Glomerular endothelial cell (primary cell): ENCODE data around the gene FAF1. TPM values are rescaled to one million over a fixed set of nuclear protein-coding genes. Genes with fewer than 3 reads are reported as not detected.
"Not testable (repeated sequence)": the region's sequence is repeated elsewhere in the genome, so short reads cannot be mapped to it uniquely, and the experiment has no call there.

ENCODE experiments used
- DNase-seq: peaks from one replicate; pipeline ENCODE4 v3.0.0-alpha.2; 2011; ENCODE audit warnings: low read depth, low spot score; ENCODE audit errors: extremely low read depth
- total RNA-seq: library from RNA; depleted of rRNA; stranded (reverse); fragments of >200 nt; gene quantifications from 2 replicates; pipeline ENCODE4 v1.2.3, GENCODE V29; 2015

Gene FAF1
- total RNA-seq, 1 donor from 2014 or later, result 42.9 TPM

DNA sequence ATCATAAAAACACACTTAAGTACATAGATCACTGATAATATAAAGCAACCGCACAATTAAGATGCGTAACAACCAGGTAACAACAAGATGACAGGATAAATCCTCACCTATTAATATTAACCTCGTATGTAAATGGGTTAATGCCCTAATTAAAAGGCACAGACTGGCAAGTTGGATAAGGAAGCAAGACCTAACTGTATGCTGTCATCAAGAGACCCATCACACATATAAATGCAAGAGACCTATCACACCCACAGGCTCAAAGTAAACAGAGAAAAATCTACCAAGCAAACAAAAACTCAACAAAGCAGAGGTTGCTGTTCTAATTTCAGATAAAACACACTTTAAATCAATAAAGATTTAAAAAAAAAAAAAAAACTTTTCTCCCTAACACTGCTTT is 151.8 kb downstream of the FAF1 start:
- DNase-seq, result no peak

DNA sequence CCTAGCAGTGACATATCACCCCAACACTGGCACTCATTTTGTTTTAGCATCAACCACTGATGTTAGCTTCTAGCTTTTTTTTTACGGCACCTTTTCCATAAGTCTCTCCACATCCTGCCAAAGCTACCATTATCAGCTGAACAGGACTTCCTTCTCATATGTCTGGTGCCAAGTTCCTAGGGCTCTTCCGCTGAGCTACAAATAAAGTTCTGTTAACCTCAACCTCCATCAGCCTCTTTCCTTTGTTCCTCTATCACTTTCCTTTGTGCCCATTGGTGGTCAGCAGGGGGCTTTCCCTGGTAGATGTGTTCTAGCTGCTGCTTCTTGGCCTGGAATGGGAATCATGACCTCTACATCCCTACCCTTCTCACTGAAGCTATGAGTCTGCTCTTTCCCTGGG is 163.8 kb downstream of the FAF1 start:
- no peak for DNase-seq

DNA sequence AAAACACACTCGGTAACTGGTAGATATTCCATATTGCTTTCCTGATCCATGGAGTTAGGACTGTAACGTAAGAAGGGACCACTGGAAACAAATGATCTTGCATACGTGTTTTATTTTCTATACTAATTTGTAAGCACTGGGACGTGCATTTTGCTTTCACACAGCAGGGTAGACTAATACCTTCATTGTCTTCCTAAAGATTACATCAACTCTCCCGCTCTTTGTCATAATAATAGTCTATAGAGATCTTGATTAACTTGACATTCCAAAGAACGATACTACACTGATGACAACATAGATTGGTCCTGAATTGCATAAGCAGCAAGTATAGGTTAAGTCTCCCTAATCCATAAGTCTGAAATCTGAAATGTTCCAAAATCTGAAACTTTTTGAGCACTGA is 166.5 kb downstream of the FAF1 start:
- DNase-seq, result no peak

DNA sequence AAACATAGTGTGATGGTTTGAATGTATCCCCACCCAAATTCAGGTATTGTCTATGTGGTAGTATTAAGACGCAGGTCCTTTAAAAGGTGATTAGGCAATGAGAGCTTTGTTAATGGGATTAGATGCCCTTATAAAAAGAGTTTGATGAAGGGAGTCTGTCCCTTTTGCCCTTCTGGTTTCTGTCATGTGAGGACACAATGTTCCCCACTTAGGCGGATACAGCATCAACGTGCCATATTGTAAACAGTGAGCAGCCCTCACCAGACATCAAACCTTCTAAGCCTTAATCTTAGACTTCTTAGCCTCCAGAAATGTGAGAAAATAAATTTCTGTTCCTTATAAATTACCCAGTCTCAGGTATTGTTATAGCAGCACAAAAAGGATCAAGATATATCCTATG is 172.8 kb downstream of the FAF1 start:
- no peak for DNase-seq

DNA sequence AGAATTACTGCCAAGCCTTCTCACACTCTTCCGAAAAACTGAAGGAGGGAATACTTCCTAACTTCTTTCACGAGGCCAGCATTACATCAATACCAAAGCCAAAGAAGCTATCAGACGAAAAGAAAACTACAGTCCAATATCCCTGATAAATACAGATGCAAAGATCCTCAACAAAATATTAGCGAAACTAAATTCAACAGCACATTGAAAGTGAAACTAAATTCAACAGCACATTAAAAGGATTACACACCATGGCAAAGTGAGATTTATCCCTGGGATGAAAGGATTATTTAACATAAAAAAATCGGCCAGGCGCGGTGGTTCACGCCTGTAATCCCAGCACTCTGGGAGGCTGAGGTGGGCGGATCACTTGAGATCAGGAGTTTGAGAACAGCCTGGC is 176.8 kb downstream of the FAF1 start:
- DNase-seq, result no peak

DNA sequence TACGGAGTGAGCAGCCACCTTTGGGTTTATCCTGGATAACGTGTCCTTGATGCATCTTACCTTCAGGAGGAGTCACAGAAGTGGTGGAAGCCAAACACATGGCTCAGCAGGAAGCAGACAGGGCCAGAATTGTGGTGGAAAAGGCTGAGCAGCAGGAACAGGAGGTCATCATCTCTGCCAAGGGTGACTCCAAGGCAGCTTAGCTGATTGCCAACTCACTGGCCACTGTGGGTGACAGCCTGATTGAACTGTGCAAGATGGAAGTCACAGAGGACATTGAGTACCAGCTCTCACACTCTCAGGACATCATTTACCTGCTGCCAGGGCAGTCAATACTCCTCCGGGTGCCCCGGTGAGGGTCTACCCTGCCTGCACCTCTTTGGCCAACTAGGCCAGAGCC is 179.3 kb downstream of the FAF1 start:
- no peak for DNase-seq

DNA sequence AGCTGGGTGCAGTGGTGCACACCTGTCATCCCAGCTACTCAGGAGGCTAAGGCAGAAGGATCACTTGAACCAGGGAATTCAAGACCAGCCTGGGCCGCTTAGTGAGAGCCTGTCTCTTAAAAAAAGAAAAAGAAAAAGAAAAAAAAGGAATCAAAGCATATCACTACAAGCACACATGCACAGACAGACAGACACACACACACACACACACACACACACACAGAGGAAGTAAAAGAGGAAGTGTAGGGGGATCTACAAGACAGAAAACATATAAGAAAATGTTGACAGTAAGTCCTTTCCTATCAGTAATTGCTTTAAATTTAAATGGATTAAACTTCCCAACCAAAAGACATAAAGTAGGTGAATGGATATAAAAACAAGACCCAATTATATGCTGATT is 180.3 kb downstream of the FAF1 start:
- DNase-seq, result no peak

DNA sequence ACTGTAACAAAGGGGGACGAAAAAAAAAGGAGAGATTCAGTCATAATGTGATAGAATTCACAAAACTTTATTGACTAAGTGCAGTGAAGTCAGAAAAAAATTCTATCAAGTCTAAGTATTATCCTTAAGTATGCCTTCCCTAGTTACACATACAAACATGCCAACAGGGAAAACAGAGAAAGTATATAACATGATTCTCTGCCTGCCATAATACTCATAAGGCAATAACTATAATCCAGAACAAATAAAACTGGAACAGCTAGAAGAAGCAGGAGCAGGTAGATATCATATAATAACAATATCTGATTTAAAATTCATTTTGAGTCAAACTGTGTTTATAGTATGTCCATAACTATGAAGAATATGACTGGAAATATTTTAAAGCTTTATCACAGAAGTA is 184.3 kb downstream of the FAF1 start:
- DNase-seq, result no peak

DNA sequence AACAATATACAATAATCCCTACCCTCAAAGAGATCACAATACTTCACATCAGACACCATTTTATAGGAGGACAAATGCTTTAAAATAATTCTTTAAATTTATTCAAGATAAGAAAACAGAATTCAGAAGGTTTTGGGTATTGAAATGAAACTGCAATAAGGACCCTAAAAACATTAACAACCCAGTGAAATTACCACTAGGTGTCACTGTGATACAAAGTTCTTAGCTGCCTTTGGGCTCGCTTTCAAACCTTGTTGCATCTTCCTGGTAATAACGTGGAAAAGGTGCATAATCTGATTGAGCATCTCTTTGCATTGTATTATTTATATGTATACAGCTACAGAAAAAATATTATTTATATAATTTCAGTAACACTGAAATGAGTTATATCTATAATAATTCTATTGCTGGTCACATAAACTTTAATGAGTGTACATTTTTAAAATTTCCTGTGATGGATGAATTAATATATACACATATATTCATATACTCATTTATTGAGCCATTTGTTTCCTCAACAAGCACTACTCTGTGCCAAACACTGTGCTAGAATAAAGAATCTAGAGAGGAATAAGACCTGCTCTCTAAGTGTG is 185.2 kb downstream of the FAF1 start:
- DNase-seq, result peak; percentile 57

DNA sequence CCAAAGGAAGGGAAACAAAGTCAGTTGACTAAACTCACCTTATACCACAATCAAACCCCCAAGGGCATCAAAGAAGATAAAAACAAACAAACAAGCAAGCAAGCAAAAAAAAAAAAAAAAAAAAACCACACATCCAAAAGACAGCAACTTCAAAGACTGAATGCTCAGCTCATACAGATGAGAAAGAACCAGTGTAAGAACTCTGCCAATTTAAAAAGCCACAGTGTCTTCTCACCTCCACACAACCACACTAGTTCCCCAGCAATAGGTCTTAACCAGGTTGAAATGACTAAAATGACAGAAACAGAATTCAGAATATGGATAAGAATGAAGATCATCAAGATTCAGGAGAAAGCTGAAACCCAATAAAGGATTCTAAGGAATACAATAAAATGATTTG is 193.4 kb downstream of the FAF1 start:
- no peak for DNase-seq

DNA sequence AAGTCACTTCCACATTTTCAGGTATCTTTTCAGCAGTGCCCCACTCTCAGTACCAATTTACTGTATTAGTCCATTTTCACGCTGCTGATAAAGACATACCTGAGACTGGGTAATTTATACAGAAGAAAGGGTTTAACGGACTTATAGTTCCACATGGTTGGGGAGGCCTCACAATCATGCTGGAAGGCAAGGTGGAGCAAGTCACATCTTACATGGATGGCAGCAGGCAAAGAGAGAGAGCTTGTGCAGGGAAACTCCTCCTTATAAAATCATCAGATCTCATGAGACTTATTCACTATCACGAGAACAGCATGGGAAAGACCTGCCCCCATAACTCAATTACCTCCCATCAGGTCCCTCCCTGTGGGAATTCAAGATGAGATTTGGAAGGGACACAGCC is 203.5 kb downstream of the FAF1 start:
- DNase-seq, result not testable (repeated sequence)

DNA sequence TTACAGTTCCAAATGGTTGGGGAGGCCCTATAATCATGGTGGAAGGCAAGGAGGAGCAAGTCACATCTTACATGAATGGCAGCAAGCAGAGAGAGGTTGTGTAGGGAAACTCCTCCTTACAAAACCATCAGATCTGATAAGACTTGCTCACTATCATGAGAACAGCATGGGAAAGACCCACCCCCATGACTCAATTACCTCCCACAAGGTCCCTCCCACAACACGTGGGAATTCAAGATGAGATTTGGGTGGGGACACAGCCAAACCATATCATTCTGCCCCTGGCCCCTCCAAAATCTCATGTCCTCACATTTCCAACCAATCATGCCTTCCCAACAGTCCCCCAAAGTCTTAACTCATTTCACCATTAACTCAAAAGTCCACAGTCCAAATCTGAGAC is 205.3 kb downstream of the FAF1 start:
- not testable (repeated sequence) for DNase-seq

DNA sequence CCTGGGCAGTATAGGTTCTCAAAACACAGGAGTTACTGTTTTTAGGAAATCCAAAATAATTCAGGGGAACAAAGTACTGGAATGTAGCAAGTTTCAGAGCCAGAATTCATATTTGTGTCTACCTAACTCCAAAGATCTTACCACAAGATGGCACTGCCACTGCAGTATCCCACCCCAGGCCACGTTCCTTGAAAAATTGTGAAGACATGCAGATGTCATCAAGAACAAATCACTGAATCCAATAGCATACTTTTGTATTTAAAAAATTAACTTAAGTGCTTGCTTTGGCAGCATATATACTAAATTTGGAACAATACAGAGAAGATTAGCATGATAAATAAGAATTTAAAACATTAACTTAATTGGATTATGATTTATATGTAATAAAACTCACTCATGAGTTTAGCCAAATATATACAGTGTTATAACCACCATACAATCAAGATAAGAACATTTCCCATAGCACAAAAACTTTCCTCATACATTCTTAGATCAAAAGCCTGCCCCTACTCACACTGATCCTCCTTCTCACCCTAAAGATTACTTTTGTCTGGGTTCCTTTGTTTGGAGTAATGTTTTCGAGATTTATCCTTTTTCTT is 209.9 kb downstream of the FAF1 start:
- no peak for DNase-seq

DNA sequence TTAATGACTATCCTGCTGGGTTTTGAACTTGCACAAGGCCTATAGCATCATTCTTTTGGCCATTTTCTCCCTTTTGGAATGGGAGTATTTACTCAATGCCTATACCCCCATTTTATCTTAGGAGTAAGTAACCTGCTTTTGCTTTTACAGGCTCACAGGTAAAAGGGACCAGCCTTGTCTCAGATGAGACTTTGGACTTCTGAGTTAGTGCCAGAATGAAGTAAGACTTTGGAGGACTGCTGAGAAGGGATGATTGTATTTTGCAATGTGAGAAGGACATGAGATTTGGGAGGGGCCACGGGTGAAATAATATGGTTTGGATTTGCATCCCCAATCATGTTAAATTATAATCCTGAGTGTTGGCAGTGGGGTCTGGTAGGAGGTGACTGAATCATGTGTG is 212.7 kb downstream of the FAF1 start:
- no peak for DNase-seq

DNA sequence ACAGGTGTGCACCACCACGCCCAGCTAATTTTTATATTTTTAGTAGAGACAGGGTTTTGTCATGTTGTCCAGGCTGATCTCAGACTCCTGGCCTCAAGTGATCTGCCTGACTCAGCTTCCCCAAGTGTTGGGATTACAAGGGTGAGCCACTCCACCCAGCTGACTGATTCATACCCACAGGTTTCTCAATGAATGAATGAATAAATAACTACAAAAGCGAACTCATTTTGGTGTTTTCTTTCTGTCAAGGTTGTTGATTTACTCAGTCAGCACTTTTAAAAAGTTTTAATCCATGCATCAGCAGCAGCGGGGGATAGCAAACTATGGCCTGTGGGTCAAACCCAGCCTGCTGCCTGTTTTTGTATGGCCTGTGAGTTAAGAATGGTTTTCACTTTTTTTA is 217.5 kb downstream of the FAF1 start:
- no peak for DNase-seq

DNA sequence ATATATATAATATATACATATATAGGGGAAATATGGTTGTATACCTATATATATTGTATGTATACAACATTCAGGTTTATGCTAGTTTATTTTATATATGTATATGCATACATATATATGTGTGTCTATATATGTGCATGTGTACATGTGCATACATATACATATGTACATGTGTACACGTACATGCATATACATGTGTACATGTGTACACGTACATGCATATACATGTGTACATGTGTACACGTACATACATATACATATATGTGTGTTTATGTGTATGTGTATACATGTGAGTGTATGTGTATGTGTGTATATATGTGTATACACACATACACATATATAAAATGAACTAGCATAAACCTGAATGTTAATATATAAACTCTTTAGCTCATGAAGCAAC is 220.9 kb downstream of the FAF1 start:
- DNase-seq, result no peak

DNA sequence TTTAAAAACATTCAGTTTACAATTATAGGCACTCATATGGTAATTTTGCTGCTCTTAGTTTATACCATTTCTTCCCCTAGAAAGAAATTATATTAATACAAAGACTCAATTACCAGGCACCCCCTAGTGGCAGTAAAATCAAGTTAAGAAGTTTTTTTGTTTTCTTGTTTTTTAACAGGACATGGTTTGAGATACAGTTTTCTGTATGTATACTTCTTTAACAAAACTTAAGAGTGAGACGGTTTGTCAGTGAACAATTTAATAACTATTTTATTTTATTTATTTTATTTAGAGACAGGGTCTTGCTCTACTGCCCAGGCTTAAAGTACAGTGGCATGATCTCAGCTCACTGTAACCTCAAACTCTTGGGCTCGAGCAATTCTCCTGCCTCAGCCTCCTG is 224.6 kb downstream of the FAF1 start:
- no peak for DNase-seq

DNA sequence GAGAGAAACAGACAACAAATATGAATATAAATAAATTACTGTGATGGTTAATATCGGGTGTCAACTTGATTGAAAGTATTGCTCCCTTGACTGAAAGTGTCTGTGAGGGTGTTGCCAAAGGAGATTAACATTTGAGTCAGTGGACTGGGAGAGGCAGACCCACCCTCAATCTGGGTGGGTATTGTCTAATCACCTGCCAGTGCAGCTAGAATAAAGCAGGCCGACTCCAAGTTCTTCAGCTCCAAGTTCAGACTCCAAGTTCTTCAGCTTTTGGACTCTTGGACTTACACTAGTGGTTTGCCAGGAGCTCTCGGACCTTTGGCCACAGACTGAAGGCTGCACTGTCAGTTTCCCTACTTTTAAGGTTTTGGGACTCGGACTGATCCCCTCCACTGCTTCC is 232.5 kb downstream of the FAF1 start:
- DNase-seq, result not testable (repeated sequence)

DNA sequence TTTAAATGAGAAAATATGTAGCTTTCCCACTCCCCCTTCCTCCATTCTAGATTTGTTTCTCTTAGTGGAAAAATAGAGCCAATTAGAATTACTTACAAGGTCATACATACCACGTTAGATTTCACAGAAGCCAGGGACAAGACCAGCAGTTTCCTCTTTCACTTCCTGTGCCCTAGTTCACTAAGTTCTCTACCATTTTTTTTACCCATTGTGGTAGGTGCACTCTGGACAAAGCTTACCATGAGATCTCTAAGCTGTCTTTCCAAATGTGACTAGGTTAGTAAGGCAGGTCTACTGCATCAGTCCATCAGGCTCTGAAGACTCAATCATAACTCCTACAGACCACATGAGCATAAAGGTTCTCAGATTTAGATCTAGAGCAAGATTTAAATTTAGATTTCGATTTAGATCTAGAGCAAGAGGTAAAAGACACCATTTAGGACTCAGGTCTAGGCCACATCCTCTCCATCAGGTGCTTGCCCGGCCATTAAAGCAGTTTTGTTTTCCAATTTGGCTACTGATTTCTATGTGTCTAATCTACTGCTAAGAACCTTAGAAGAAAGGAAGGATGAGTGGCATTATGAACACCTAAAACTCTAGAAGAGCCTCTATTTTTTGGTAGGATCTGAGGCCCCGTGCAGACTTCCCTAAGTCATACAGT is 235.3 kb downstream of the FAF1 start:
- no peak for DNase-seq

DNA sequence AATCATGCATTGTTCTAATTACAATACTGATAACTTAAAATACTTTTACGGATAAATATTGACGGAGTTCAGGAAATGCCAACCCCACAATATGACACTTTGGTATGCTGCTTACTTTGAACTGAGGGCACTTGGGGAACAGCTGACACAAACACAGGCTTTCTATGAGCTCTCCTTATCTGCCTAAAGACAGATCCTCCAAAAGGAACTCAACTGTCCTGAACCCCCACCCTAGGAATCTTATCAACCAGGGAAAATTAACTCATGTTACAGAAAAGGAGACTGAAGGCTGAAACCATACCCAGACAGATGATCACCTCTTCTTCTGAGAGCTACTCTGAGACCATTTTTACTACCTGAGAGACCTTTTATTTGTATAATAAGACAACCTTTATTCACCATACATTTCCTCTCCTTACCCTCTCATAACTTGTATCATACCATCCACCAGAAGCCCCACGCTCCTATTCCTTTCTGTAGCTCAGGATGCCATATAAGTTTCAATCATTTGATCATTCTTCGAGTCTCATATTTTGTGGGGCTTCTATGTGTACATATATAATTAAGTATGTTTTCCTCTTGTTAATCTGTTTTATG is 239.5 kb downstream of the FAF1 start:
- no peak for DNase-seq

DNA sequence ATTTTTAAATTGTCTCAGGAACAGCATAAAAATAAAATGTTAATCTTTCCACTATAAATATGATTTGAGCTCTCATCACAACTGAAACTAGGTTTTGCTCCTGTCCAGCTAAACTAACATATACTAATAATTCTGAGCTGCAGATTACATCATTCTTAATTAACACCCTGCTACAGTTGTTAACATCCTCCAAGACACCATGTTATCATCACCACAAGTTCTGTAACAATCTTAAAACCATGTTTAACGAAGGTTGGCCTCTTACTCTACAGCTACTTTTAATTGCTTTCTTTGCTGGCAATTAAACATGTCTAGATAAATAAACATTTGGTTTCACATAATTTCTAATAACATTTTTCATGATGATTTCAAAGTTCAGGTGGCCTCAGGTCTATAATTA is 240.9 kb downstream of the FAF1 start:
- DNase-seq, result no peak

DNA sequence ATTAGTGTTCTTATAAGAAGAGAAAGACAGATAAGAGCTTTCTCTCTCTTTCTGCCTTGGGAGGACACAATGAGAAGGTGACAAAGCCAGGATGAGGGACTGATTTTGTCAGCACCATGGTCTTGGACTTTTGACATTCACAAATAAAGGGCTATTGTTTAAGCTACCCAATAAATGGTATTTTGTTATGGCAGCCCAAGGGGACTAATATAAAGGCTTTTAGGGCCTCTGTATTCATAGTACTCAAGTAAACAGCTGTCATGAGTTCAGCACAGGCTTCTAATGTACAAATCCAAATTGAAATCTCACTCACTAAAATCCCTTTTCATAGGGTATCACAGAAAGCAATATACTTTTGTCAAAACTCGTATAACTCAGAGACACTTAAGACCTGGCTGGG is 242.7 kb downstream of the FAF1 start:
- DNase-seq, result no peak
